ENCODE data around the gene THSD4. TPM values are rescaled to one million over a fixed set of nuclear protein-coding genes. Genes with fewer than 3 reads are reported as not detected.
"Not testable (repeated sequence)": the region's sequence is repeated elsewhere in the genome, so short reads cannot be mapped to it uniquely, and the experiment has no call there.

THSD4 gene
- total and polyA plus RNA-seq, 8 donors, result 15.7 to 43.3 (median 19.1) TPM

DNA sequence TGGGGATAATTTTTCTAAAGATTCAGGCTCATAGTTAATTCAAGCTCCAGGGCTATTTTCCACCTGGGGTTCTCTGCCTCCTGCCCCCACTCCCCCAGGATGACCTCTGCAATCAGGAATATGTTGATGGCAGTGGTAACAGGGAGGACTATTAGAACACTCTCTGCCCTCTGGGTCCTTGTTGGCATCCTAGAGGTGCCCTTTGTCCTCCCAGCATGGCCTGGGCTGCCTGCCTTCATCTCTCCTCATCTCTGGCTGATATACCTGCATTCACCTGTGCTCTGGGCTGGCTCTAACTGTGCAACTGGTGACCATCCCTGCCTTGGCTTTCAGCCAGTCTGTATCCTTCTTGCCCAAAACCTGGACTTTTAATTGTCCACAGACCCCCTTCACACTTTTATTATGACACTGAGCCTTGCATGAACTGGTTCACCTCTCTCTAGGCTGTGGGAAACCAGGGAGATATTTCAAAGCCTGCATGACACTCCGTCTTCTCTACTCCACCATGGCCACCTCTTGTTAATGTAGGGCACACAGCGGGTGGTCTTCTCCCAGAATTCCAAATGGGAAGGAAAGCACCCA is 199.8 kb downstream of the THSD4 start:
- Histone ChIP-seq H3K4me3 (no peak overlapping the region), H3K27ac (no peak overlapping the region), H3K27me3 (no peaks in the 10 kb centered on the region), H3K4me1 (no peaks in the 10 kb centered on the region), H3K9me3 (no peaks in the 10 kb centered on the region), H3K36me3 (no peaks in the 10 kb centered on the region)
- no peak for DNase-seq
- no peak for ATAC-seq
- TF ChIP-seq, protein P1, sequence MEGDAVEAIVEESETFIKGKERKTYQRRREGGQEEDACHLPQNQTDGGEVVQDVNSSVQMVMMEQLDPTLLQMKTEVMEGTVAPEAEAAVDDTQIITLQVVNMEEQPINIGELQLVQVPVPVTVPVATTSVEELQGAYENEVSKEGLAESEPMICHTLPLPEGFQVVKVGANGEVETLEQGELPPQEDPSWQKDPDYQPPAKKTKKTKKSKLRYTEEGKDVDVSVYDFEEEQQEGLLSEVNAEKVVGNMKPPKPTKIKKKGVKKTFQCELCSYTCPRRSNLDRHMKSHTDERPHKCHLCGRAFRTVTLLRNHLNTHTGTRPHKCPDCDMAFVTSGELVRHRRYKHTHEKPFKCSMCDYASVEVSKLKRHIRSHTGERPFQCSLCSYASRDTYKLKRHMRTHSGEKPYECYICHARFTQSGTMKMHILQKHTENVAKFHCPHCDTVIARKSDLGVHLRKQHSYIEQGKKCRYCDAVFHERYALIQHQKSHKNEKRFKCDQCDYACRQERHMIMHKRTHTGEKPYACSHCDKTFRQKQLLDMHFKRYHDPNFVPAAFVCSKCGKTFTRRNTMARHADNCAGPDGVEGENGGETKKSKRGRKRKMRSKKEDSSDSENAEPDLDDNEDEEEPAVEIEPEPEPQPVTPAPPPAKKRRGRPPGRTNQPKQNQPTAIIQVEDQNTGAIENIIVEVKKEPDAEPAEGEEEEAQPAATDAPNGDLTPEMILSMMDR (IDR thresholded peaks at IDR 0.05), result no peak
- intact Hi-C loops (cut with DNase I), result no loop called here

DNA sequence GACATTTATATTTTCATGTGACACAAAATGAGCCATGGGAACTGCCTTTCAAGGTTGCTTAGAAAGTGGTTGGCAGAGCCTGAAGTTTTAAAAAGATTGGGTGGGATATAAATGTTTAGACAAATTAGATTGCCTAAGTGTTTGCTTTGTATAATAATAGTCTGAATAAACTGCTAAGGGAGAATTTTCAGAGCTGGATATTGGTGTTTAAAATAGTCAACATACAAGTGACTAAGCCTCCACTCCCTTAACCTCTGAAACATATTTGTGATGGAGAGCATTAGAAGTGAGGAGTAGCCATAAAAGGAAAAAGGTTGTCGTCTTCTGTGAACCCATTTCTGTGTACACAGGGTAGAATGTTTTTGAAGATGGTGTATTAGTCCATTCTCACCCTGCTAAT is 201.6 kb downstream of the THSD4 start:
- intact Hi-C loops (cut with DNase I), result no loop called here
- no peak overlapping the region for H3K4me3 ChIP-seq

GRCh38 chr15:71319424-71319823 is 204.2 kb downstream of the THSD4 start:
- H3K4me1 ChIP-seq, result not testable (repeated sequence)

More for the DNA sequence above, 201.6 kb downstream of the THSD4 start:
- H3K9me3 ChIP-seq, result no peaks in the 10 kb centered on the region
- H3K27me3 ChIP-seq, result no peaks in the 10 kb centered on the region
- no peaks in the 10 kb centered on the region for H3K36me3 ChIP-seq
- no peak for DNase-seq
- no peak for ATAC-seq
- TF ChIP-seq, protein P1 (IDR thresholded peaks at IDR 0.05), result no peak
- no peak overlapping the region for H3K27ac ChIP-seq
- H3K4me1 ChIP-seq, result no peaks in the 10 kb centered on the region

DNA sequence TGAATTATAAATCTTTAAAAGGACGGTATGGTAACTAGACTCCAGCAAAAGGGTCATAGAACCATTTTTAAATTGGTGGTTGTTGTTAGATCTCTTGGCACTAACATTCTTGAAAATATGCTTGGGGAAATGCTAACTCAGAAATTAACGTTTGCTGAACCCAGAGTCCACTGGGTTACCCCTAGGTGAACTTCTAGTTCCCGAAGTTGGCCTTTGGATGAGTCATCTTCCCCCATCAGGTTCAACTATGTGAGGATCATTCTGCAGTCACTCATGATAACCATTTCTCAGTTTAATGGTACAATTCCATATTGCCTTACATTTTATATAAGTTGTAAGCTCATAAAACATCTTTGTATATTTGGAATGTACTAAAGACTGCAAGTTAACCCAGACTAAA is 204.7 kb downstream of the THSD4 start:
- Histone ChIP-seq H3K4me1 (no peaks in the 10 kb centered on the region), H3K4me3 (no peak overlapping the region), H3K27ac (no peak overlapping the region), H3K36me3 (no peaks in the 10 kb centered on the region), H3K27me3 (no peaks in the 10 kb centered on the region), H3K9me3 (no peaks in the 10 kb centered on the region)
- TF ChIP-seq, protein P1 (IDR thresholded peaks at IDR 0.05), result no peak
- ATAC-seq, result no peak
- no peak for DNase-seq
- intact Hi-C loops (cut with DNase I), result no loop called here

More at GRCh38 chr15:71319424-71319823, 204.2 kb downstream of the THSD4 start:
- H3K27ac ChIP-seq; DNase-seq; H3K4me3 ChIP-seq; ATAC-seq; H3K27me3 ChIP-seq; H3K9me3 ChIP-seq; H3K36me3 ChIP-seq; intact Hi-C loops (cut with DNase I): not testable (repeated sequence)

GRCh38 chr15:71323082-71323481 is 207.8 kb downstream of the THSD4 start:
- no peak overlapping the region for H3K27ac ChIP-seq
- intact Hi-C loops (cut with DNase I), result no loop called here
- no peak for ATAC-seq

More at GRCh38 chr15:71323082-71323481, 207.8 kb downstream of the THSD4 start:
- Histone ChIP-seq H3K4me3 (no peak overlapping the region), H3K9me3 (no peaks in the 10 kb centered on the region), H3K36me3 (no peaks in the 10 kb centered on the region), H3K4me1 (peaks cover 0 to 7% of the 10 kb centered on the region in 2 donors), H3K27me3 (no peaks in the 10 kb centered on the region)
- DNase-seq, result no peak
- TF ChIP-seq, protein P1 (IDR thresholded peaks at IDR 0.05), result no peak
